GM19025 (cell line): Measurements from ENCODE around the gene AQP12A.
"Not testable (repeated sequence)": the region's sequence is repeated elsewhere in the genome, so short reads cannot be mapped to it uniquely, and the experiment has no call there.

Experiments used
- ATAC-seq: cut with Tn5 transposase; IDR thresholded peaks from one replicate; pipeline ENCODE4 v1.9.1; 2021; ENCODE audit warnings: mild to moderate bottlenecking, low read depth, moderate library complexity; ENCODE audit not compliant: unreplicated experiment

AQP12A gene, protein sequence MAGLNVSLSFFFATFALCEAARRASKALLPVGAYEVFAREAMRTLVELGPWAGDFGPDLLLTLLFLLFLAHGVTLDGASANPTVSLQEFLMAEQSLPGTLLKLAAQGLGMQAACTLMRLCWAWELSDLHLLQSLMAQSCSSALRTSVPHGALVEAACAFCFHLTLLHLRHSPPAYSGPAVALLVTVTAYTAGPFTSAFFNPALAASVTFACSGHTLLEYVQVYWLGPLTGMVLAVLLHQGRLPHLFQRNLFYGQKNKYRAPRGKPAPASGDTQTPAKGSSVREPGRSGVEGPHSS

DNA sequence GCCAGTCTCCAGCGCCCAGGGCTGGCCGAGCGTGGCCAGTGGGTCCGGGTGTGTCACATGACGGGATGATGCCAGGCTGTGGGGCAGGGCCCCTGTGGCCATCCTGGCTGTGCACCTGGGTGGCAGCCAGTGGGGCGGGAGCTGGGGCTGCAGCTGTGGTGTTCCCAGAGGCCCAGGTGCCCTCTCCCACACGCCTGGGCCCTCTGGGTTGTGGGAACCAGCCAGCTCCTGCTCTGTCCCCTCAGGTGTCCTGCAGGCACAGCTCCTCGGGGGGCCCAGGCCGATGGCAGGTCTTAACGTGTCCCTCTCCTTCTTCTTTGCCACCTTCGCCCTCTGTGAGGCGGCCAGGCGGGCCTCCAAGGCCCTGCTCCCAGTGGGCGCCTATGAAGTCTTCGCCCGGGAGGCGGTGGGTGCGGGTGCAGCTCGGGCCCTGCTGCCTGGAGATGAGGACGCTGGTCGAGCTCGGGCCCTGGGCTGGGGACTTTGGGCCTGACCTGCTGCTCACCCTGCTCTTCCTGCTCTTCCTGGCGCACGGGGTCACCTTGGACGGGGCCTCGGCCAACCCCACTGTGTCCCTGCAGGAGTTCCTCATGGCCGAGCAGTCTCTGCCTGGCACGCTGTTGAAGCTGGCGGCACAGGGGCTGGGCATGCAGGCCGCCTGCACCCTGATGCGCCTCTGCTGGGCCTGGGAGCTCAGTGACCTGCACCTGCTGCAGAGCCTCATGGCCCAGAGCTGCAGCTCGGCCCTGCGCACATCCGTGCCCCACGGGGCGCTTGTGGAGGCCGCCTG lies at the start of gene AQP12A:
AQP12A (plus strand) TSS at position 236 of the 790 bp plus-strand sequence; CDS start at position 284, 48 bp downstream.
- not testable (repeated sequence) for ATAC-seq

DNA sequence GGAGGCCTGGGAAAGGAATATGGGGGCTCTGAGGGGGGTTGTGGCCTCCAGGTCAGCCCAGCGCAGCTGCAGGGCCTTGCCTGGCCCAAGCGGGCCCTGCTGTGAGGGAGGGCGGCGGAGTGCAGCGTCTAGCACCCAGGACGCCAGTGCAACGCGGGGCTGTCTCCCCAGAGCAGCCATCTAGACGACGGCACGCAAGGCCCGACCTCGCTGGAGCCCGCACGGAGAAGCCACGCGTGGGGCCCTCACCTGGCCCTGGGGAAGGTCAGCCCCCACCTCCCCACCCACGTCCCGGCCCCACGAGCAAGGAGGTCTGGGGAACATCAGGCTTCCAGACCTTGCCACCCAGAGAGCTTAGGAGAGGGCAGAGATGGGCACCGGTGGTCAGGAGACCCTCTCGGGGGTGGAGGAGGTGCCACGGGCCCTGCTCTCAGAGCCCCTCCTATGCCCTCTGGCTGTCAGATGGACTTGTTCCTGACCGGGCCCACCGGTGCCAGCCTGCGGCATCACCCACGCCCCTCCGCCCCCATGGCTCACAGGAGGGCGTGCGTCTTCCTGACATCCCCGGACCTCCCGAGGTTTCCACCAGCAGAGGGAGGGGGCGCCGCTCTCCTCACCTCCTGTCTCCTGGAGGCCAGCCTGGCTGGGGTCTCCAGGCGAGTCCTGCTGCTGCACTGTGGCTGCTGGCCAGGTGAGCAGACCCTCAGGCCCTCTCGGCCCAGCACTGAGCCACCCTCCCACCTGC lies 49.4 kb upstream of the AQP12A start:
- no peak for ATAC-seq

GRCh38 chr2:240642806-240643092 lies 48.9 kb upstream of the AQP12A start:
- no peak for ATAC-seq

DNA sequence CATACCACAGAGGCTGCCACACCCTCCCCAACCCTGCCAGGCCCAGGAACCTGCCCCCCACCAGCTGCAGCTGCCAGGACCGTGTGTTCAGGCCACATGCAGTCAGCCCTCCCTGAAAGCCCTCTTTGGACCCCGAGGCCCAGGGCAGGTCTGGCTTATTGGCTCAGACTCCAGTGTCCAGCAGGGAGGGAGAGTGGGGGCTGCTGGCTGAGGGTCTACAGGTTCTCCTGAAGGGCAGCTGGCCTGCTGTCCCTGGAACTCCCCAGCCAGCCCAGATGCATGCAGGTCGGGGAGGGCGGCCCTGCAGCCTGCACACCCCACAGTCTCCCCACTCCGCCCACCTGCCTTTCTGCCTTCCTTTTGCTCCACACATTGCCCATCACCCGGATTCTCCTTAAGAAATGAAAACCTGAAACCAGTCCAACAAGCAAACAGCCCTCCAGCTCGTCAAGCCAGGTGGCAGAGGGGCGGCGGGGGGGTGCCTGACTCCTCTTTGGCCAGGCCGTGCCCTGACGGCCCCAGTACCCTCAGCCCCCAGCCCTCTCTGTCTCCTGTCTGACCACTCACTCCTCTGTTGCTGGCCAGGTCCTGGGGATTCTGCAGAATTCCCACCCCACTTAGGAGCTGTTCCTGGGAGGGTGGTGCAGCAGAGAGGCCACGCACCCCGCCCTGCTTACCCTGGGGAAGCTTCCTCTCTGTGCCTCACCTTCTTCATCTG lies 48.4 kb upstream of the AQP12A start:
- no peak for ATAC-seq

DNA sequence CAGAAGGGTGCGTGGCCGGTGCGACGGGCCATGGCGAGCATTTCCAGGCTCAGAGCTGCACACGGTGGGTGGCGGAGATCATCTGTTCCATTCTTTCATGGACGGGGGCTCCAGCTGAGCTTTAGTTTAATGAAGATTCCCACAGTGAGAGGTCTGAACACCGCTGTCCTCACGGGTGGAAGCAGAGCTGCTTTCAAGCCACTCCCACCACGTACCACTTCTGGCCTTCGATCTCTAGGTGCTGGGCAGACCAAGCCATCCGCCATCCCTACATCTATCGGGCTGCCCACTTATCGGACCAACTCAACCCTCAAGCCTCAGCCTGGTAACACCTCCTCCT lies 47.9 kb upstream of the AQP12A start:
- no peak for ATAC-seq

GRCh38 chr2:240644171-240644651 lies 47.5 kb upstream of the AQP12A start:
- ATAC-seq: no peak

- ATAC-seq: no peak
These were observed 46.8 kb upstream of the AQP12A start for GRCh38 chr2:240644859-240645301.

DNA sequence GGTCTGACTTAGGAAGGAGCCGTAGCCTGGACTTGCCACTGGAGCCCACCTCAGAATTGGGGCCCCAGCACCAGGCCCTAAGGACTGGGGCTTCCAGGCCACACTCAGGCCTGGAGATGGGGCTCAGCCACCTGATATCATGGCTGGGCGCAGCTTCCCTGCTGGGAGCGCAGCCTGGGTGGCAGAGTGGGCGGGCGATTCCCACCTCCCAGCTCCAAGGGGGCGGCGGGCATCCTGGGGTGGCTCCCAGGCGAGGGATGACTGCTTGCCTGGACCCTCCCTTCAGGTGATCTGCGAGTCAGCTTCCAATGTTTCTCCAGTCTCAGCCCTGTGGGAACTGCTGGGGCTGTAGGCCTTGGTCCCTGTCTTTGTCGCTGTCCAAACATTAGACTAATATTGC lies 46.3 kb upstream of the AQP12A start:
- ATAC-seq: no peak

DNA sequence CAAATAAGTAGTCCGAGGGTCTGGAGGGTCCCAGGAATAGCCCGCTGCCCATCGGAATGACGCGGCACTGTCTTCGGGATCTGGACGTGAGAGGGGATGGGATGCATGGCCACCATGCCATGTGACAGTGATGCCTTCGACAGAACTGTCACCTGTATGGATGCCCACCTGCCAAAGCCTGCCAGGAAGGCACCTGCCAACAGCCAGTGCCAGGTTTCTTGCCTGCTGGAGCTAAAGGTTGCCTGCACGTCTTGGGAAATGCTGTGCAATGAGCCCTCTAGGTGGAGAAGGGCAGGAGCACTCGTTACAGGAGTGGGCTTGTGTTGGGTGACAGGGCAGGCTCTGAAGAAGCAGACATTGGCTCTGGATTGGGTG lies 45.9 kb upstream of the AQP12A start:
- ATAC-seq: no peak

DNA sequence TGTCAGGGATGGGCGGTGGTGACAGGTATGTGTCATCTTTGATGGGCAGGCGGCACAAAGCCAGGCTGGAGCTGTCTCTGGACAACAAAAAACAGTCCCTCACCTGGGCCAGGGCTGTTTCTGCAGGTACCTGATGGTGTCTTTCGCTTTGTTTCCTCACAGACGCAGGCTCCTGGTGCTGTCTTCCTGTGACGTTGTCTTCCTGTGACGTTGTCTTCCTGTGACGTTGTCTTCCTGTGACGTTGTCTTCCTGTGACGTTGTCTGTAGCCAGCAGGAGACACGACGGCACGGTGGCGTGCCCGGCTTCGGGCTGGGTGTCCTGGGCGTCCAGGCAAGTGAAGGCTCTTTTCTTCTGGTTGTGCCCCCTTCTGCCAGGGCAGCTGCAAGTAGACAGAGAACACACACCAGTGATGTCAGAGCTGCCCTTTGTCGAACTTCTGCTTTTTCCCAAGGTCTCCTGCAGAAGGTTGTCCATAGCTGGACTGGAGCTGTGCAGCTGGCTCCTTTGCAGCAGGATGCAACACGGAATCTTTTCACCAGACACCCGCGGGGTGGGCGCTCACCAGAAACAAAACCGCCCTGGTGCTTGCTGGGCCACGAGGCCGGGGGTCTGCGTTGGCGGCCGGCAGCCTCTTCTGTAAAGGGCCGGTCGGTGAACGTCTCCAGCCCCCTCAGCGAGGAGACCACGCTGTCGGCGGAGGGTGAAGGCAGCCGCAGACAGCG lies 45.3 kb upstream of the AQP12A start:
- no peak for ATAC-seq

GRCh38 chr2:240646900-240647502 lies 44.7 kb upstream of the AQP12A start:
- ATAC-seq: no peak

DNA sequence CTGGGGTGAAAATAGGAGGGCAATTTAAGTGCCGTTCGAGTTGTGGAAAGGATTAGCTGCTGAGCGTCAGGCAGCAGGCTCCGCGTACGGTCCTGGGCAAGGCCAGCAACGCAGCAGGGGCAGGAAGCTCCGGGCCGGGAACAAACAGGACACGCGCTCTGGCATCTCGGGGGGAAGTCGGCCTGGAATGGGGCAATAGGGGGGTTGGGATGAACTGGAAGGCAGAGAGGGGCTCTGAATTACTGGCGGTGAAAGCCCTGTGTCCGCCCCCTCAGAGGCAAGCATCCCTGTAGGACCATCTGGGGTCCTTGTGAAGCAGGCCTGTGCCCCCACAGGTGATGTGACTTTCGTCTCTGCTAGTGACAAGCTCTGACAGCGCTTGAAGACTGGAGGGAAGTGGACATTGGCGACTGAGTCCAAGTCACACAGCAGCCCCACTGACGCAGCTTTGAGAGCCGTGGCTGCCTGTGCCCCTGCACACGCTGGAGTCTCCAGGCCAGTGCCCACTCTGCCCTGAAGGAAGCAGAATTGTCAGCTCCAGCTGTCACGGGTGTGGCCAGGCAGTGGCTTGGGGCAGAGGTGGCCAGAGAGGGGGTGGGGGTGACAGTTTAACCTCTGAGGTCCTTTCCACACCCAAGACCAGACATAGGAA lies 44.0 kb upstream of the AQP12A start:
- no peak for ATAC-seq

GRCh38 chr2:240648155-240648649 lies 43.5 kb upstream of the AQP12A start:
- no peak for ATAC-seq

- ATAC-seq: no peak
These were observed 42.9 kb upstream of the AQP12A start for GRCh38 chr2:240648650-240649275.

- no peak for ATAC-seq
These were observed 42.3 kb upstream of the AQP12A start for GRCh38 chr2:240649331-240649730.

DNA sequence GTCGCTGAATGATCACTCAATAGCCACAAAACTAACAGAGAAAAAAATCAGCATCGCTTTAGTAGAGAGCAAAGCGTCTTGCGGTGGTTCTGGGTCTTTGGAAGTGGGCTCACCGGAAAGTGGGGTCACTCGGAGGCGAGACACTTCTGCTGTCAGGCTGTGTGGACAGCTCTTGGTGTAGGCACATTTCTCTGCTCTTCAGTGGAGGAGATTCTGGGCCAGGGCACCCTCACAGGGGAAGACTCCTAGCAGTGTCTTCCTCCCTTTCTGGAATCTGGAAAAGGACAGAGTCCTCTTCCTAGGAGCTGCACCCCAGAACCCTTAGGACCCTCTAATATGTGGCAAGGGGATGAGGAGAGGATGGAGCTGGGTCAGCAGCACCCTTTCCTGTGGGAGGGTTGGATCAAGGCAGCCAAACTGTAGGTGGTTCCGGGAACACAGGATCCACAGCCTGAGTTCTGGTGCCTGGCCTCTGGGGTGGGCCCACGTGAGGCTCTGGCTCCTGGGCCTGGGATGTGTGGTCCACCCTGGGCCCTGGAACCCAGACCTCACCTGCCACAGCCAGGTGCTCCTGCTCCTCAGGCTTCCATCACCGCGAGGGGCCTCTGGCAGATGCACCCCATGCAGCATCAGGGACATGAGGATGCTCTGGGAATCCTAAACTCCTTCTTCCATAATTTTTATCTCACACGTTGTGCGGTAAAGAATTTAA lies 41.3 kb upstream of the AQP12A start:
- no peak for ATAC-seq

DNA sequence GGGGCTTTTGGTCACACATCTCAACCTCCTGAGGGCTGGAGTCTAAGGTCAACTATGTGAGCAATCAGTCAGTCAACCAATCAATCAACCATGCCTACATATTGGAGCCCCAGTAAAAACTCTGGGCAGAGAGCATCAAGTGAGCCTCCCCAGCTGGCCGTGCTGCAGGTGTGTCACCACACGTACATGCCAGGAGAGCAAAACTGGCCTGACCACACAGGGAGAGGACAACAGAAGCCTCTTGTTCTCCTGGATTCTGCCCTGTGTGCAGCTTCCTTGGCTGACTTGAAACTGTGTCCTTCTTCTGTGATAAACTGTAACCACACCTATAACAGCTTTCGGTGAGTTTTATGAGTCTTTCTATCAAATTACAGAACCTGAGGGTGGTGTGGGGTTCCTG lies 40.5 kb upstream of the AQP12A start:
- no peak for ATAC-seq
